GM12872 (cell line): ENCODE measurements around the gene NPR3.

Source experiments
- TF ChIP-seq, protein P1 (sequence below): IDR thresholded peaks from 3 replicates; pipeline ENCODE4 v1.5.1; 2011; ENCODE audit warnings: low read depth, mild to moderate bottlenecking, low read length, moderate library complexity; ENCODE audit not compliant: insufficient read depth

NPR3 gene

DNA sequence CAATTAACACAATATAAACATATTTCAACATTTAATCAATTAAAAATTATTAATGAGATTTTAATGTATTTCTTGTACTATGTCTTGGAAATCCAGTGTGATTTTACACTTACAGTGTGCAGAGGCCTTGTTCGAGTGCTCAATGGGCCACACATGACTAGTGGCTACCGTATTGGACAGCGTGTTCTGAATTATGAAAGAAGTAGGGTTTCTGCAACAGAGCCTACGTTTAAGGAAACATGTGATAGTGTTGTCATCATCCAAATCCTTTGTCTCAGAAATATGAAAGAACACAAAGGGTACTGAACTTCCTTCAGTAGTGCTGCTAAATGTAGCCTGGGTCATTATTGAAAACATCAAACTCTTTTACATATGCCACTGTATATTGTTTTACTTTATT, 29.5 kb downstream of the NPR3 start:
- TF ChIP-seq, protein P1, sequence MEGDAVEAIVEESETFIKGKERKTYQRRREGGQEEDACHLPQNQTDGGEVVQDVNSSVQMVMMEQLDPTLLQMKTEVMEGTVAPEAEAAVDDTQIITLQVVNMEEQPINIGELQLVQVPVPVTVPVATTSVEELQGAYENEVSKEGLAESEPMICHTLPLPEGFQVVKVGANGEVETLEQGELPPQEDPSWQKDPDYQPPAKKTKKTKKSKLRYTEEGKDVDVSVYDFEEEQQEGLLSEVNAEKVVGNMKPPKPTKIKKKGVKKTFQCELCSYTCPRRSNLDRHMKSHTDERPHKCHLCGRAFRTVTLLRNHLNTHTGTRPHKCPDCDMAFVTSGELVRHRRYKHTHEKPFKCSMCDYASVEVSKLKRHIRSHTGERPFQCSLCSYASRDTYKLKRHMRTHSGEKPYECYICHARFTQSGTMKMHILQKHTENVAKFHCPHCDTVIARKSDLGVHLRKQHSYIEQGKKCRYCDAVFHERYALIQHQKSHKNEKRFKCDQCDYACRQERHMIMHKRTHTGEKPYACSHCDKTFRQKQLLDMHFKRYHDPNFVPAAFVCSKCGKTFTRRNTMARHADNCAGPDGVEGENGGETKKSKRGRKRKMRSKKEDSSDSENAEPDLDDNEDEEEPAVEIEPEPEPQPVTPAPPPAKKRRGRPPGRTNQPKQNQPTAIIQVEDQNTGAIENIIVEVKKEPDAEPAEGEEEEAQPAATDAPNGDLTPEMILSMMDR = no peak

DNA sequence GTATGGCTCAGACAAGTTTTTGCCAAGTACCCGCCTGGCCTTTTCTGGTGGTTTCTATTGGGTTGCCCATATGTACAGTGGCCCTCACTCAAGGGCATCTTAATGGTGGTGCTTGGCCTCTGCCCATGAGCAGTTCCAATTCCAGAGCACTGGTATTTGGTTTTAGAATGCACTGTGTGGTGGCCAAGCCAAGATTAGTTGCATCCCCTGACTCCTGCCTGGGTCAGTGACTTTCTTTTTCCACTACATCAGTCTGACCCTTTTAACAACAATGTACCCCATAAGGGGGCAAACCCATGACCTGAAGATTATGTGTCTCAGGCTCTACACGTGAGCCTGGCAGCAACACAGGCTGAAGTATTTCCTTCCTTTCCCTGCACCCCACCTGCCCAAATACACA, 34.2 kb downstream of the NPR3 start:
- TF ChIP-seq, protein P1 = no peak

DNA sequence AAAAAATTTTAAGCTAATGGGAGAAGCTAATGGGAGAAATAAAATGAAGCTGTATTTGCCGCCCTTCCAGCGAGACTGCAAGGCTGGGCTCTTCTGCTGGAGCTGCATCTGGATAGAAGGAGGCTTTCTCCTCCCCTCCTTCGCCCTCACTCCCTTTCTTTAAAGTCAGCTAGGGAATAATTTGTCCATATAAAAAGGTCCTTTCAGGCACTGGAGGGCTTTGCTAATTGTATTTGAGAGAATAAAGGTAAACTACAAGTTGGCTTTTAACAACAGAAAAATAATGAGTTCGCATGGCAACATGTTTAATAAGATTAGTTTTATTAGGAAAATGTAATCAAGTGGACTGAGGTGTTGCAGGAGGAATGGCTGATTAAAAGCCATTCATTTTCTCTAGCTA, 41.3 kb downstream of the NPR3 start:
- TF ChIP-seq, protein P1 = no peak

DNA sequence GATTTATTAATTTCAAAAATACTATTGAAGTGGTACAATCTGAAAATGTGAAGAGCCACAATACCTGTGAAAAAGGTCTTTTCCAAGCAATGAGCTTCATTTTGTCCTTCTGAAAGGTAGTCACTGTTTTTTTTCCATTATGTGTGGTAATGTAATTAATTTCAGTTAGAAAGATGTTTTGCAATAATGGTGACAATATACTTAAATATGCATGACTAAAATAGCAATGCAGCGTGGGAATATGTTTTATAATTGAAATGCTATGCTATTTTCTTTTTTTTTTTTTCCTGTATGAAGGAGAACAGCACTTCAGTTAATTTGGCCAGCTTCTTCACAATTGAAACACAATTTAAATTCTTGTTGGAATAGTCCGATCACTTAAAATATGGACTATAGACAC, 41.9 kb downstream of the NPR3 start:
- TF ChIP-seq, protein P1 = no peak

DNA sequence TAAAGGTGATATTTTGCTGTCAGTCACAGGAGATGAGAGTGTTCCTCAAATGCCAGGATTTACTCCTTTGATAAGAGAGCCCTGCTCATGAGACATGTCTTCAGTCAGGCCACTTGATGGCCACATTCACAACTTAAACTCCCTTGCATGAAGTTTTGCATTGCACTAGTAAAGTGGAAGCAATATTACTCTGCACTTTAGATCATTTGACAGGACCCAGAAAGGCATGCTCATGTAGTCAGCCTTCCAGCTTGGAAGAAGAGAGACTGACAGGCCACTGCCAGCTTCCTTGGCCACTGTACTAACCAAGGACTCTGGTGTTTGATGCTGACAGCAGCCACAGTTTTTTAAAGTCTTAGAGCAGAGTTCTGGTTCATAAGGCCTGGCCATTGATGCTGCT, 42.6 kb downstream of the NPR3 start:
- TF ChIP-seq, protein P1 = no peak

DNA sequence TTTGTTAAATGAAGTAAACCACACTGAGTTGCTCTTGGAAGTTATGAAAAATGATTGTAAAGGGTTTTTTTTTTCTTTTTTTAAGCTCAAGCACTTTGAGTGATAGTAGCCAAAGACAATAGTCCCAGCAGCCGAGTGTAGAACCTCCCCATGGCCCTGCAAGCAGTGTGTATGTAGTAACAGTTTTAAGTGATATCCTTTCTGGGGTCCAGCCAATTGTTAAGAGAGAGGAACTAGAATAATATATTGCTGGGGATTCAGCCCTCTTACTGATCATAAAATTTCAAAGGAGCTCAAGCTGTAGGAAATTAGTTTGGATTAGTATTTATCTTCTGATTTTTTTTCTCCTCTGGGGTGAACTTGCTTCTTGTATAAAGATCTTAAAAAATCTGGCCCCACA, 43.2 kb downstream of the NPR3 start:
- TF ChIP-seq, protein P1 = no peak

DNA sequence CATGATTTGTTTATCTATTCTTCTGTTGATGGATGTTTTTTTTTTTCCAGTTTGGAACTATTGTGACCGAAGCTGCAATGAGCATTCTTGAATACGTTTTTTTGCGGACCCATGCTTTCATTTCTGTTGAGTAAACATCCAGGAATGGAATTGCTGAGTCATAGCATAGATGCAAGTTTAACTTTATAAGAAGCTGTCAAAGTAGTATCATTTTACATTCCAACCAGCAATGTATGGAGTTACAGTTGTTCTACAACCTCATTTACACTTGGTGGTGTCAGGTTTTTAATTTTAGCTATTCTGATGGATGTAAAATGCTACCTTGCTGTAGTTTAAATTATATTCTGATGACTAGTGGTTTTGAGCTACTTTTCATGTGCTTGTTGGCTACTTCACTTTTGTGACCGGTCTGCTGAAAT, 49.0 kb downstream of the NPR3 start:
- TF ChIP-seq, protein P1 = no peak

DNA sequence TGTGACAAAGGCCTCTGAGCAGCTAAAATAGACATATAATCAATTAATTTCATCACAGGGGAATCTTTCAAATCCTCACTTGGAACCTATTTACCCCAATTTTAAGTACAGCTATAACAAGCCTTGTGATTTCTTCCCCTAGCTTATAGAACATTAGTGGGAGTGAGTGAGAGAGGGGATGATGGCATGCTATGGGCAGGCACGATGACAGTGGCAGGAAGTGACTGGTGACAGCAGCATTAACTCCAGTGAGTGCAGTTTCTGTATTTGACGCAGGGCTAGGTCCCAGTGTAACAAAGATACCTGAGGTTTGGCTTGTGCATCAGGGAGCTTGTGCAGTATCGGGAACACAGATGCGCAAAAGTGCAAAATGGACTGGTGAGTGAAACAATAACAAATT, 54.1 kb downstream of the NPR3 start:
- TF ChIP-seq, protein P1 = no peak
